SK-N-SH (cell line): ENCODE measurements around the gene RAD51. TPM values are rescaled to one million over a fixed set of nuclear protein-coding genes. Genes with fewer than 3 reads are reported as not detected.

Source experiments
- CTCF ChIA-PET: fragments of 300-600, 350-600 bp; formaldehyde crosslinking; extraction: SDS; loops from one replicate; lab custom pipeline; 2021; lab: Yijun Ruan, JAX
- POLR2A ChIA-PET: fragments of 350-600 bp; sonication (Branson Sonifier 250); formaldehyde crosslinking; extraction: SDS; loops from one replicate; lab custom pipeline; 2020; ENCODE audit warnings: antibody characterized with exemption, inconsistent platforms; lab: Yijun Ruan, JAX
- DNase-seq: peaks from one replicate; pipeline ENCODE4 v3.0.0; 2012
- H2AFZ ChIP-seq: fragments of 200-600 bp; sonication (generic); 2 replicates; pipeline ENCODE4 v1.8.1; 2016; ENCODE audit warnings: antibody characterized with exemption, mild to moderate bottlenecking, low read depth
- H3F3A ChIP-seq: fragments of 200-600 bp; sonication (generic); replicated peaks from 2 replicates; pipeline ENCODE3; 2016; ENCODE audit warnings: antibody characterized with exemption, mild to moderate bottlenecking; ENCODE audit not compliant: insufficient read depth
- H3K27ac ChIP-seq, 2 experiments: fragments of 200-500 bp in 1 of 2; fragments of 200-600 bp in 1 of 2; sonication (Bioruptor generic) in 1 of 2; sonication (generic), shearing (Covaris generic) in 1 of 2; 2 replicates each; pipeline versions ENCODE4 v1.5.1 to v1.6.1; 2014 to 2016; ENCODE audit warnings: low read depth in 2 of 2, inconsistent platforms in 1 of 2, low read length in 1 of 2, mild to moderate bottlenecking in 1 of 2, mixed read lengths in 1 of 2
- H3K27me3 ChIP-seq: fragments of 200-600 bp; sonication (generic), shearing (Covaris generic); 2 replicates; pipeline ENCODE4 v1.6.1; 2016; ENCODE audit warnings: mixed run types; ENCODE audit not compliant: insufficient read depth
- H3K36me3 ChIP-seq, 2 experiments: fragments of 200-500 bp in 1 of 2; fragments of 200-600 bp in 1 of 2; sonication (Bioruptor generic) in 1 of 2; sonication (generic) in 1 of 2; replicated peaks in 1 of 2; 2 replicates each; pipeline versions ENCODE3 to v1.5.1; 2014 to 2016; ENCODE audit warnings: low read length in 1 of 2, mild to moderate bottlenecking in 1 of 2; ENCODE audit not compliant: insufficient read depth in 2 of 2, control insufficient read depth in 1 of 2
- H3K4me1 ChIP-seq, 2 experiments: fragments of 200-500 bp in 1 of 2; fragments of 200-600 bp in 1 of 2; sonication (Bioruptor generic) in 1 of 2; sonication (generic), shearing (Covaris generic) in 1 of 2; 2 replicates each; pipeline versions ENCODE4 v1.5.1 to v1.6.1; 2014 to 2016; ENCODE audit warnings: low read depth in 1 of 2, low read length in 1 of 2, mixed run types in 1 of 2; ENCODE audit not compliant: insufficient read depth in 2 of 2, control insufficient read depth in 1 of 2
- H3K4me2 ChIP-seq: fragments of 200-600 bp; sonication (generic), shearing (Covaris generic); 2 replicates; pipeline ENCODE4 v1.6.1; 2017; ENCODE audit warnings: mixed run types
- H3K4me3 ChIP-seq, 2 experiments: fragments of 200-500 bp in 1 of 2; fragments of 200-600 bp in 1 of 2; sonication (Bioruptor generic) in 1 of 2; sonication (generic), shearing (Covaris generic) in 1 of 2; 2 replicates each; pipeline versions ENCODE4 v1.5.1 to v1.8.1; 2014 to 2016; ENCODE audit warnings: low read depth in 2 of 2, inconsistent platforms in 1 of 2, low read length in 1 of 2, mild to moderate bottlenecking in 1 of 2, mixed read lengths in 1 of 2, moderate library complexity in 1 of 2
- H3K79me2 ChIP-seq: fragments of 200-600 bp; sonication (generic); 2 replicates; pipeline ENCODE4 v1.8.1; 2017; ENCODE audit warnings: mild to moderate bottlenecking; ENCODE audit not compliant: insufficient read depth
- H3K9ac ChIP-seq: fragments of 200-600 bp; sonication (generic); 2 replicates; pipeline ENCODE4 v1.6.1; 2017; ENCODE audit warnings: mixed run types
- H3K9me2 ChIP-seq: fragments of 200-600 bp; sonication (generic); 2 replicates; pipeline ENCODE4 v1.6.1; 2017; ENCODE audit warnings: mixed run types
- H3K9me3 ChIP-seq: fragments of 200-600 bp; sonication (generic); 2 replicates; pipeline ENCODE4 v1.6.1; 2017; ENCODE audit warnings: mixed run types, mild to moderate bottlenecking, moderate library complexity
- H4K20me1 ChIP-seq: fragments of 200-600 bp; sonication (generic); 2 replicates; pipeline ENCODE4 v1.6.1; 2017; ENCODE audit warnings: mild to moderate bottlenecking, mixed run types; ENCODE audit not compliant: insufficient read depth
- GABPA ChIP-seq: IDR thresholded peaks from 2 replicates; pipeline ENCODE4 v1.4.0; 2012; ENCODE audit warnings: low read depth, mild to moderate bottlenecking
- TCF12 ChIP-seq: IDR thresholded peaks from 2 replicates; pipeline ENCODE4 v1.4.0; 2012
- WGBS: methylation state at CpG from one replicate; pipeline ENCODE4 v1.1.6; 2017; ENCODE audit warnings: low lambda C conversion rate; 5-methylcytosine and 5-hydroxymethylcytosine counted together
- polyA plus RNA-seq, 3 experiments: library from polyadenylated mRNA; depleted of rRNA; stranded (reverse); fragments of >200 nt; gene quantifications; 2 replicates each; pipeline ENCODE4 v1.2.3, GENCODE V29; 2012
- small RNA-seq, 7 experiments: library from RNA; depleted of rRNA; stranded (forward); fragments of <200 nt; gene quantifications; one replicate each; pipeline ENCODE3, GENCODE V24; 2012
- TF ChIP-seq, protein P1 (sequence below): IDR thresholded peaks from 2 replicates; pipeline ENCODE4 v1.4.0; 2012; ENCODE audit warnings: low read depth, borderline replicate concordance
- TF ChIP-seq, protein P2 (sequence below): fragments of 150-350 bp; IDR thresholded peaks from 2 replicates; pipeline ENCODE4 v1.6.1; 2017; ENCODE audit warnings: antibody characterized with exemption, low read length, low read depth, borderline replicate concordance

Gene RAD51
- polyA plus RNA-seq, 1 of the 3 experiments (the other 2 are of a cell fraction) = 7.6 TPM

DNA sequence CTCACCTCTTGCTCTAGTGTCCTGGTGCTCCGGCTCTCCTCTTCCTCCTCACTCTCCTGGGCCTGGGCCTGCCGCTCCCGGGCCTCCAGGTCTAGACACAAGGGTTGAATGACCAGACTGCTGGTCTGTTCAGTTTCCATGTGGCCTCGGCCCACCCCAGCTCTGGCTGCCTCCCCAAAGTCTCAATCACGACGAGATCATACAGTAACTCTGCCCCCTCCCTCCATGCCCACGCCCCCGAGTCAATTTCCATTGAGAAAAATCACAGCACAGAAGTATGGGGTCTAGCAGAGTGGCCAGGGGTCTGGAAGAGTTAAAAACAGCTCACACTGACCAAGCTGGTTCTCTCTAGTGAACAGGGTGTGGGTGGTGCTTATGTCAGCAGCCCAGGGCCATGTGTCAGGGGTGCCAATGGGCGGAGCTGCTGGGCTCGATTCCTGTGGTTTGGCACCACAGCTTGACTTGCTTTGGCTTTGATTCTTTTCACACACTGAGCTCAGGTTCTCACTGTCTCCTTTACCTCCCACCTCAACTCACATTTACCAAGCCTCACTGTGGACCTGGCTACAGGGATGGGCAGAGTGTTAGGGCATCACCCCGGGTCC lies 81.7 kb downstream of the RAD51 start:
- ChIA-PET POLR2A (no interaction called here), CTCF (interaction anchor here (31.8 kb wide), 1 partner anchor 32 kb away, joined by 555 read pairs; the partner anchor contains the start of gene RMDN3)
- Histone ChIP-seq H3K4me3 (no peak overlapping the region), H3K4me1 (peaks cover 0 to 11% of the 10 kb centered on the region in 2 experiments; a peak in 1 of 4 replicates), H3F3A (no peaks in the 10 kb centered on the region), H3K9ac (no peak overlapping the region), H3K9me2 (no peaks in the 10 kb centered on the region), H2AFZ (no peak overlapping the region), H3K4me2 (no peak overlapping the region), H3K79me2 (no peaks in the 10 kb centered on the region), H3K27ac (no peak overlapping the region), H4K20me1 (no peaks in the 10 kb centered on the region), H3K27me3 (no peaks in the 10 kb centered on the region), H3K9me3 (no peaks in the 10 kb centered on the region), H3K36me3 (peaks cover 8 to 61% of the 10 kb centered on the region in 2 experiments)
- DNase-seq = no peak
- TF ChIP-seq, protein P1, sequence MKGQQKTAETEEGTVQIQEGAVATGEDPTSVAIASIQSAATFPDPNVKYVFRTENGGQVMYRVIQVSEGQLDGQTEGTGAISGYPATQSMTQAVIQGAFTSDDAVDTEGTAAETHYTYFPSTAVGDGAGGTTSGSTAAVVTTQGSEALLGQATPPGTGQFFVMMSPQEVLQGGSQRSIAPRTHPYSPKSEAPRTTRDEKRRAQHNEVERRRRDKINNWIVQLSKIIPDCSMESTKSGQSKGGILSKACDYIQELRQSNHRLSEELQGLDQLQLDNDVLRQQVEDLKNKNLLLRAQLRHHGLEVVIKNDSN = no peak
- no peak for TF ChIP-seq GABPA
- TF ChIP-seq, protein P2, sequence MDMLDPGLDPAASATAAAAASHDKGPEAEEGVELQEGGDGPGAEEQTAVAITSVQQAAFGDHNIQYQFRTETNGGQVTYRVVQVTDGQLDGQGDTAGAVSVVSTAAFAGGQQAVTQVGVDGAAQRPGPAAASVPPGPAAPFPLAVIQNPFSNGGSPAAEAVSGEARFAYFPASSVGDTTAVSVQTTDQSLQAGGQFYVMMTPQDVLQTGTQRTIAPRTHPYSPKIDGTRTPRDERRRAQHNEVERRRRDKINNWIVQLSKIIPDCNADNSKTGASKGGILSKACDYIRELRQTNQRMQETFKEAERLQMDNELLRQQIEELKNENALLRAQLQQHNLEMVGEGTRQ = no peak
- no peak for TF ChIP-seq TCF12
- 87% methylated on average over 9 of the region's 11 CpGs for WGBS

Small RNAs within 50 kb of the gene (small RNA-seq; reads per million reads assigned to genes)
- 0 to 0.10 (median 0) reads per million in 7 experiments for gene SUMO2P15

Other genes starting within 250 kb of the RAD51 start
- 34.2 and 43.2 TPM in 2 replicates for gene CHST14, start 224.2 kb upstream of the RAD51 start, polyA plus RNA-seq (2012; rRNA removed)
- 7.4 and 8.2 TPM in 2 replicates for gene CCDC32, start 130.1 kb upstream of the RAD51 start, polyA plus RNA-seq (2012; rRNA removed)
- gene RPUSD2, start 125.9 kb upstream of the RAD51 start, polyA plus RNA-seq (2012; rRNA removed) = 10.3 and 10.8 TPM in 2 replicates
- gene KNL1, start 100.9 kb upstream of the RAD51 start, polyA plus RNA-seq (2012; rRNA removed) = 1.6 and 2.0 TPM in 2 replicates
- gene RMDN3, start 60.1 kb downstream of the RAD51 start, polyA plus RNA-seq (2012; rRNA removed) = 30.0 and 33.0 TPM in 2 replicates
- 0.60 and 0.67 TPM in 2 replicates for gene GCHFR, start 68.9 kb downstream of the RAD51 start, polyA plus RNA-seq (2012; rRNA removed)
- gene C15orf62, start 74.8 kb downstream of the RAD51 start, polyA plus RNA-seq (2012; rRNA removed) = 0.06 TPM in 1 of 2 replicates, not detected in the other
- 35.5 and 37.8 TPM in 2 replicates for gene ZFYVE19, start 111.9 kb downstream of the RAD51 start, polyA plus RNA-seq (2012; rRNA removed)
- 53.1 and 61.6 TPM in 2 replicates for gene DNAJC17, start 112.3 kb downstream of the RAD51 start, polyA plus RNA-seq (2012; rRNA removed)
- gene PPP1R14D, start 133.5 kb downstream of the RAD51 start, polyA plus RNA-seq (2012; rRNA removed) = not detected in 2 replicates
- 0.58 and 2.0 TPM in 2 replicates for gene SPINT1, start 148.9 kb downstream of the RAD51 start, polyA plus RNA-seq (2012; rRNA removed)
- gene RHOV, start 179.1 kb downstream of the RAD51 start, polyA plus RNA-seq (2012; rRNA removed) = 0.49 and 0.62 TPM in 2 replicates
- gene VPS18, start 199.3 kb downstream of the RAD51 start, polyA plus RNA-seq (2012; rRNA removed) = 13.5 and 14.1 TPM in 2 replicates
- gene DLL4, start 234.2 kb downstream of the RAD51 start, polyA plus RNA-seq (2012; rRNA removed) = 0.03 TPM in 2 replicates